Activated effector memory CD4-positive, alpha-beta T cell treated with anti-CD3 and anti-CD28 coated beads, Interleukin-2, amount 50 U/mL, for 16 hours (primary cell): Measurements from ENCODE around the gene ARHGAP24.

Experiments used
- DNase-seq: peaks from one replicate; pipeline ENCODE4 v3.0.0-alpha.2; 2020

Gene ARHGAP24

GRCh38 chr4:85474818-85475630, at the start of gene ARHGAP24:
Gene ARHGAP24, plus strand, starts transcription at chr4:85475150.
- DNase-seq, result no peak

GRCh38 chr4:85426366-85426765, 48.6 kb upstream of the ARHGAP24 start:
- DNase-seq, result no peak

- DNase-seq, result no peak
Measured at GRCh38 chr4:85427123-85427522, 47.8 kb upstream of the ARHGAP24 start.

- DNase-seq, result no peak
Measured at GRCh38 chr4:85430226-85430625, 44.7 kb upstream of the ARHGAP24 start.

- DNase-seq, result no peak
Measured at GRCh38 chr4:85430697-85431096, 44.3 kb upstream of the ARHGAP24 start.

- DNase-seq, result no peak
Measured at GRCh38 chr4:85431156-85431555, 43.8 kb upstream of the ARHGAP24 start.

- no peak for DNase-seq
Measured at GRCh38 chr4:85431881-85432485, 43.0 kb upstream of the ARHGAP24 start.

- no peak for DNase-seq
Measured at GRCh38 chr4:85445050-85445639, 29.8 kb upstream of the ARHGAP24 start.

GRCh38 chr4:85446141-85446861, 28.6 kb upstream of the ARHGAP24 start:
- no peak for DNase-seq

- no peak for DNase-seq
Measured at GRCh38 chr4:85448906-85449890, 25.8 kb upstream of the ARHGAP24 start.

GRCh38 chr4:85452058-85452731, 22.8 kb upstream of the ARHGAP24 start:
- no peak for DNase-seq

GRCh38 chr4:85455942-85456341, 19.0 kb upstream of the ARHGAP24 start:
- DNase-seq, result no peak

- DNase-seq, result no peak
Measured at GRCh38 chr4:85457752-85458467, 17.0 kb upstream of the ARHGAP24 start.

- no peak for DNase-seq
Measured at GRCh38 chr4:85459736-85460135, 15.2 kb upstream of the ARHGAP24 start.

- no peak for DNase-seq
Measured at GRCh38 chr4:85474356-85474755, 594 bp upstream of the ARHGAP24 start.

GRCh38 chr4:85475631-85476233, 782 bp downstream of the ARHGAP24 start:
- DNase-seq, result no peak

GRCh38 chr4:85476381-85476780, 1.4 kb downstream of the ARHGAP24 start:
- DNase-seq, result no peak

- no peak for DNase-seq
Measured at GRCh38 chr4:85477534-85477933, 2.6 kb downstream of the ARHGAP24 start.

GRCh38 chr4:85478576-85478975, 3.6 kb downstream of the ARHGAP24 start:
- no peak for DNase-seq

- DNase-seq, result no peak
Measured at GRCh38 chr4:85482010-85482738, 7.2 kb downstream of the ARHGAP24 start.
